ENCODE data around the gene IL31RA. TPM values are rescaled to one million over a fixed set of nuclear protein-coding genes. Genes with fewer than 3 reads are reported as not detected.

Gene IL31RA
- total RNA-seq, 1 donor from 2014 or later = 0.17 TPM

DNA sequence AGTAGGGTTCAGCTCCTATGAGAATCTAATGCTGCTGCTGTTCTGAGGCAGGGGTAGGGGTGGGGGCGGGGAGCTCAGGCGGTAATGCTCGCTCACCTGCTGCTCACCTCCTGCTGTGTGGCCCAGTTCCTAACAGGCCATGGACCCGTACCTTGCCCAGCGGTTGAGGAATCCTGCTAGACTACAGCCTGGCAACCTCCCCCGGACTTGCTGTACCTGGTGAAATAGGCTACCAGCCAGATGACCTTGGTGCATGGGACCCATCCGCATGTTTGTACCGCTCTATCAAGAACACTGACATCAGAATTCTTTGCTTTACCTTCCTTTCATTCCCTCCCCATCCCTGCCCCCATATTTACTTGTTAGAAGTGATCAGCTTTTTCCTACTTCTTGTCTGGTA, 15.3 kb downstream of the IL31RA start:
- Mint-ChIP-seq H3K27ac (no peak overlapping the region), H3K27me3 (no peaks in the 10 kb centered on the region), H3K36me3 (ENCODE audit: insufficient read depth) (no peaks in the 10 kb centered on the region), H3K9me3 (ENCODE audit: low read depth) (peaks cover 3% of the 10 kb centered on the region), H3K4me3 (ENCODE audit: low read depth) (no peak overlapping the region), H3K4me1 (ENCODE audit: low read depth) (no peaks in the 10 kb centered on the region)
- TF ChIP-seq, protein P1, sequence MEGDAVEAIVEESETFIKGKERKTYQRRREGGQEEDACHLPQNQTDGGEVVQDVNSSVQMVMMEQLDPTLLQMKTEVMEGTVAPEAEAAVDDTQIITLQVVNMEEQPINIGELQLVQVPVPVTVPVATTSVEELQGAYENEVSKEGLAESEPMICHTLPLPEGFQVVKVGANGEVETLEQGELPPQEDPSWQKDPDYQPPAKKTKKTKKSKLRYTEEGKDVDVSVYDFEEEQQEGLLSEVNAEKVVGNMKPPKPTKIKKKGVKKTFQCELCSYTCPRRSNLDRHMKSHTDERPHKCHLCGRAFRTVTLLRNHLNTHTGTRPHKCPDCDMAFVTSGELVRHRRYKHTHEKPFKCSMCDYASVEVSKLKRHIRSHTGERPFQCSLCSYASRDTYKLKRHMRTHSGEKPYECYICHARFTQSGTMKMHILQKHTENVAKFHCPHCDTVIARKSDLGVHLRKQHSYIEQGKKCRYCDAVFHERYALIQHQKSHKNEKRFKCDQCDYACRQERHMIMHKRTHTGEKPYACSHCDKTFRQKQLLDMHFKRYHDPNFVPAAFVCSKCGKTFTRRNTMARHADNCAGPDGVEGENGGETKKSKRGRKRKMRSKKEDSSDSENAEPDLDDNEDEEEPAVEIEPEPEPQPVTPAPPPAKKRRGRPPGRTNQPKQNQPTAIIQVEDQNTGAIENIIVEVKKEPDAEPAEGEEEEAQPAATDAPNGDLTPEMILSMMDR (IDR thresholded peaks at IDR 0.05; ENCODE audit: unreplicated experiment) = no peak
- no peak for DNase-seq (ENCODE audit: low spot score, unreplicated experiment)

DNA sequence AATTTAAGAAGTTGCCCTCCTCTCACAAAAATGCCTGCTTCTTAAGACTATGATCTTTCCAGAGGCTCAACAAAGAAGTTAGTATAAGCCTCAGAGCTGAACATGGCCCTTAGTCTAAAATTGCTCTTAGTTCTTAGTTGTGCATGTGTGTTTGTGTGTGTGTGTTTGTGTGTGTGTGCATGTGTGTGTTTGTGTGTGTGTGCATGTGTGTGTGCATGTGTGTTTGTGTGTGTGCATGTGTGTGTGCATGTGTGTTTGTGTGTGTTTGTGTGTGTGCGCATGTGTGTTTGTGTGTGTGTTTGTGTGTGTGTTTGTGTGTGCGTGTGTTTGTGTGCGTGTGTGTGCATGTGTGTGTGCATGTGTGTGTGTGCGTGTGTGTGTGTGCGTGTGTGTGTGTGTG, 15.8 kb downstream of the IL31RA start:
- H3K9me3 Mint-ChIP-seq (ENCODE audit: low read depth) = no peaks in the 10 kb centered on the region
- no peak overlapping the region for H3K27ac Mint-ChIP-seq
- no peak for DNase-seq (ENCODE audit: low spot score, unreplicated experiment)
- H3K4me3 Mint-ChIP-seq (ENCODE audit: low read depth) = no peak overlapping the region
- H3K27me3 Mint-ChIP-seq = no peaks in the 10 kb centered on the region
- H3K4me1 Mint-ChIP-seq (ENCODE audit: low read depth) = no peaks in the 10 kb centered on the region
- H3K36me3 Mint-ChIP-seq (ENCODE audit: insufficient read depth) = no peaks in the 10 kb centered on the region
- TF ChIP-seq, protein P1 (IDR thresholded peaks at IDR 0.05; ENCODE audit: unreplicated experiment) = no peak

DNA sequence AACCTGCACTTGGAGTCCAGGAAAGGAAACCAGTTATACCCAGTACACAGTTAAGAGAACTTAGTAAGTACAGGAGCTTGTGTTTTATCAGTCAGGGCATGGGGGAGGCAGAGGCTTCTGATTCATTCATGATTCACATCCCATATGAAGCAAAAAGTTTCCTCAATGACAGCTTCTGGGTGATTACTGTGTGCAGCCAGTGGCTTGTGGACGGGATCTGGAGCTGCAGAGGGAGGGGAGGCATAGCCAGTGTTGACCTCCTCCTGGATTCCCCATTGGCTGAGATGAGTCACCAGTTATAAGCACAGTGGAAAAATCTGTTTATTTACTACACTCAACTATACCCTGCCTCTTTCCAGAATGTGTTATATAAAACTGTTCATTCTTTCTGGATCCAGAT, 17.7 kb downstream of the IL31RA start:
- no peaks in the 10 kb centered on the region for H3K36me3 Mint-ChIP-seq (ENCODE audit: insufficient read depth)
- H3K9me3 Mint-ChIP-seq (ENCODE audit: low read depth) = no peaks in the 10 kb centered on the region
- DNase-seq (ENCODE audit: low spot score, unreplicated experiment) = no peak
- no peaks in the 10 kb centered on the region for H3K4me1 Mint-ChIP-seq (ENCODE audit: low read depth)
- no peak overlapping the region for H3K4me3 Mint-ChIP-seq (ENCODE audit: low read depth)
- H3K27me3 Mint-ChIP-seq = no peaks in the 10 kb centered on the region
- TF ChIP-seq, protein P1 (IDR thresholded peaks at IDR 0.05; ENCODE audit: unreplicated experiment) = no peak
- no peak overlapping the region for H3K27ac Mint-ChIP-seq

DNA sequence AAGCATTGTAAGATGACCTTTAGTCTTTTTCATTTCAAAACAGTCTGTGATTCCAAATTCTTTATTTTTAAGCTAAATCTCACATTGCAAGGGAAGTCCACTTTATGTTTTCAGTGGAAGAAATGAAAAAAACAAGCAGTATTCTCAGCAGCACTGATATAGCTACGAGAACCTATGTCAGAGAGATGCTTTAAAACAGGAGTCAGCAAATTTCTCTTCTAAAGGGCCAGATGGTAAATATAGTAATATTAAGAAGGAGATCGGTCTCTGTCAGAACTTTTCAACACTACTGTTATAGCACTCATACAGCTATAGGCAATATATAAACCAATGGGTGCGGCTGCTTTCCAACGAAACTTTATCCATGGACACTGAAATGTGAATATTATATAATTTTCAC, 18.7 kb downstream of the IL31RA start:
- H3K4me1 Mint-ChIP-seq (ENCODE audit: low read depth) = no peaks in the 10 kb centered on the region
- DNase-seq (ENCODE audit: low spot score, unreplicated experiment) = no peak
- H3K4me3 Mint-ChIP-seq (ENCODE audit: low read depth) = no peak overlapping the region

DNA sequence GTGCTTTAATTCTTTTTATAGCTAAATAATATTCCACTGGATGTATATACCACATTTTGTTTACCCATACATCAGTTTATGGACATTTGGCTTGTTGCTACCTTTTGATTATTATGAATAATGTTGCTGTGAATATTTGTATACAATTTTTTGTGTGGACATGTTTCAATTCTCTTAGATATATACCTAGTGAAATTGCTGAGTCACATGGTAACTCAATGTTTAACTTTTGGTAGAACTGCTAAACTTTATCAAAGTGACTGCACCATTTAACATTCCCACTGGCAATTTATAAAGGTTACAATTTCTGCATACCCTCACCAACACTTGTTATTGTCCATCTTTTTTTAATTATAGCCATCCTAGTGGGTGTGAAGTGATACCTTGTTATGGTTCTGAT, 22.1 kb downstream of the IL31RA start:
- no peaks in the 10 kb centered on the region for H3K4me1 Mint-ChIP-seq (ENCODE audit: low read depth)
- no peaks in the 10 kb centered on the region for H3K27me3 Mint-ChIP-seq
- H3K4me3 Mint-ChIP-seq (ENCODE audit: low read depth) = no peak overlapping the region
- DNase-seq (ENCODE audit: low spot score, unreplicated experiment) = no peak
- H3K27ac Mint-ChIP-seq = no peak overlapping the region
- TF ChIP-seq, protein P1 (IDR thresholded peaks at IDR 0.05; ENCODE audit: unreplicated experiment) = no peak
- no peaks in the 10 kb centered on the region for H3K36me3 Mint-ChIP-seq (ENCODE audit: insufficient read depth)
- H3K9me3 Mint-ChIP-seq (ENCODE audit: low read depth) = peaks cover 14% of the 10 kb centered on the region

More for the DNA sequence above, 18.7 kb downstream of the IL31RA start:
- TF ChIP-seq, protein P1 (IDR thresholded peaks at IDR 0.05; ENCODE audit: unreplicated experiment) = no peak
- Mint-ChIP-seq H3K9me3 (ENCODE audit: low read depth) (peaks cover 2% of the 10 kb centered on the region), H3K36me3 (ENCODE audit: insufficient read depth) (no peaks in the 10 kb centered on the region), H3K27me3 (no peaks in the 10 kb centered on the region), H3K27ac (no peak overlapping the region)
